ENCODE data around the gene TACC3. TPM values are rescaled to one million over a fixed set of nuclear protein-coding genes. Genes with fewer than 3 reads are reported as not detected.

Gene TACC3
- total RNA-seq, 1 experiment from 2014 or later: 207 TPM

GRCh38 chr4:1736812-1737211, 15.5 kb downstream of the TACC3 start (continued):
- TF ChIP-seq FOXP4 (CRISPR knock-in tag; IDR thresholded peaks at IDR 0.05) (no peak), STAT6 (CRISPR knock-in tag; conservative IDR thresholded peaks at IDR 0.05; ENCODE audit: low read depth) (no peak), NFYB (CRISPR knock-in tag; conservative IDR thresholded peaks at IDR 0.05; ENCODE audit: low read depth) (no peak), TCF7 (CRISPR knock-in tag; IDR thresholded peaks at IDR 0.05; ENCODE audit: low read depth) (no peak), SOX15 (CRISPR knock-in tag; IDR thresholded peaks at IDR 0.05) (no peak)

- ATAC-seq (no peak), DNase-seq (ENCODE audit: low spot score) (no peak)
- Mint-ChIP-seq H3K27me3 (ENCODE audit: low read depth) (no peaks in the 10 kb centered on the region), H3K4me3 (no peak overlapping the region), H3K36me3 (peaks cover 91% of the 10 kb centered on the region), H3K27ac (no peak overlapping the region), H3K9me3 (peaks cover 10% of the 10 kb centered on the region), H3K4me1 (no peaks in the 10 kb centered on the region)
- ChIA-PET CTCF (interaction anchor here (1.1 to 1.2 kb wide), 2 partner anchors 10 to 45 kb away, joined by 3 to 5 read pairs; no protein-coding TSS in a partner anchor), POLR2A (no interaction called here)
- TF ChIP-seq RELA (CRISPR knock-in tag; IDR thresholded peaks at IDR 0.05; ENCODE audit: borderline replicate concordance) (no peak), ZNF532 (CRISPR knock-in tag; IDR thresholded peaks at IDR 0.05; ENCODE audit: borderline replicate concordance) (no peak), ZSCAN18 (CRISPR knock-in tag; IDR thresholded peaks at IDR 0.05) (no peak), NFYB (CRISPR knock-in tag; conservative IDR thresholded peaks at IDR 0.05; ENCODE audit: low read depth) (no peak), ERG (CRISPR knock-in tag; IDR thresholded peaks at IDR 0.05) (no peak), NR1H2 (CRISPR knock-in tag; IDR thresholded peaks at IDR 0.05) (no peak), IRF2 (CRISPR knock-in tag; IDR thresholded peaks at IDR 0.05; ENCODE audit: borderline replicate concordance, low read depth) (no peak), ZNF416 (CRISPR knock-in tag; IDR thresholded peaks at IDR 0.05) (no peak), NR2C2 (CRISPR knock-in tag; IDR thresholded peaks at IDR 0.05) (no peak), ATF2 (CRISPR knock-in tag; IDR thresholded peaks at IDR 0.05; ENCODE audit: borderline replicate concordance, low read depth) (no peak), MYBL2 (CRISPR knock-in tag; IDR thresholded peaks at IDR 0.05) (no peak), SMAD3 (CRISPR knock-in tag; IDR thresholded peaks at IDR 0.05; ENCODE audit: borderline replicate concordance) (no peak), STAT6 (CRISPR knock-in tag; conservative IDR thresholded peaks at IDR 0.05; ENCODE audit: low read depth) (no peak), USF2 (CRISPR knock-in tag; IDR thresholded peaks at IDR 0.05) (no peak), SOX15 (CRISPR knock-in tag; IDR thresholded peaks at IDR 0.05) (no peak), GTF2I (CRISPR knock-in tag; conservative IDR thresholded peaks at IDR 0.05) (no peak), ZNF423 (CRISPR knock-in tag; IDR thresholded peaks at IDR 0.05) (no peak)
Measured at GRCh38 chr4:1737666-1738065, 16.3 kb downstream of the TACC3 start.

All from WTC11 (cell line).